HEK293T (cell line): Measurements from ENCODE around the gene TPRA1.
A peak's percentile ranks its signal among the peaks of the same experiment; 100 is the strongest.

Source experiments
- CTCF ChIA-PET: fragments of 350-600 bp; formaldehyde crosslinking; extraction: SDS; loops from one replicate; lab custom pipeline; 2021; ENCODE audit warnings: antibody characterized with exemption, inconsistent platforms; lab: Yijun Ruan, JAX
- POLR2A ChIA-PET: fragments of 350-600 bp; formaldehyde crosslinking; extraction: SDS; loops from one replicate; lab custom pipeline; 2020; ENCODE audit warnings: antibody characterized with exemption, inconsistent platforms; lab: Yijun Ruan, JAX
- DNase-seq: peaks from one replicate; pipeline ENCODE4 v3.0.0; 2012; ENCODE audit warnings: mixed read lengths; ENCODE audit errors: extremely low spot score
- ARNT ChIP-seq: fragments of 450-650 bp; IDR thresholded peaks from 2 replicates; pipeline ENCODE4 v1.6.1; 2017; ENCODE audit warnings: mild to moderate bottlenecking
- BHLHE40 ChIP-seq: fragments of 450-650 bp; IDR thresholded peaks from 2 replicates; pipeline ENCODE4 v1.6.1; 2016; ENCODE audit warnings: mild to moderate bottlenecking, moderate library complexity, borderline replicate concordance
- CTBP1 ChIP-seq: fragments of 450-650 bp; IDR thresholded peaks from 2 replicates; pipeline ENCODE4 v1.6.1; 2016; ENCODE audit warnings: borderline replicate concordance
- ELF4 ChIP-seq: fragments of 450-650 bp; IDR thresholded peaks from 2 replicates; pipeline ENCODE4 v1.6.1; 2017; ENCODE audit warnings: antibody characterized with exemption
- FOXA1 ChIP-seq: fragments of 450-650 bp; IDR thresholded peaks from 2 replicates; pipeline ENCODE4 v1.6.1; 2016; ENCODE audit warnings: mild to moderate bottlenecking
- FOXK2 ChIP-seq: fragments of 450-650 bp; IDR thresholded peaks from 2 replicates; pipeline ENCODE4 v1.6.1; 2016; ENCODE audit warnings: mild to moderate bottlenecking
- FOXM1 ChIP-seq: fragments of 450-650 bp; IDR thresholded peaks from 2 replicates; pipeline ENCODE4 v1.6.1; 2017; ENCODE audit warnings: mild to moderate bottlenecking, borderline replicate concordance
- HDGF ChIP-seq: fragments of 450-650 bp; IDR thresholded peaks from 2 replicates; pipeline ENCODE4 v1.6.1; 2017; ENCODE audit warnings: antibody characterized with exemption, borderline replicate concordance
- L3MBTL2 ChIP-seq: fragments of 450-650 bp; conservative IDR thresholded peaks from 2 replicates; pipeline ENCODE4 v1.6.1; 2016; ENCODE audit warnings: mild to moderate bottlenecking
- LEF1 ChIP-seq: fragments of 450-650 bp; IDR thresholded peaks from 2 replicates; pipeline ENCODE4 v1.6.1; 2017; ENCODE audit warnings: mild to moderate bottlenecking, borderline replicate concordance
- NFRKB ChIP-seq: fragments of 450-650 bp; IDR thresholded peaks from 2 replicates; pipeline ENCODE4 v1.6.1; 2016; ENCODE audit warnings: mild to moderate bottlenecking, moderate library complexity
- SP1 ChIP-seq: fragments of 450-650 bp; IDR thresholded peaks from 2 replicates; pipeline ENCODE4 v1.6.1; 2017
- SUZ12 ChIP-seq: fragments of 450-650 bp; IDR thresholded peaks from 2 replicates; pipeline ENCODE4 v1.6.1; 2016; ENCODE audit warnings: mild to moderate bottlenecking
- TARDBP ChIP-seq: fragments of 450-650 bp; IDR thresholded peaks from 2 replicates; pipeline ENCODE4 v1.6.1; 2016
- ZNF384 ChIP-seq: fragments of 450-650 bp; IDR thresholded peaks from 2 replicates; pipeline ENCODE4 v1.6.1; 2016
- TF ChIP-seq, protein P1 (sequence below): fragments of 450-650 bp; IDR thresholded peaks from 2 replicates; pipeline ENCODE4 v1.6.1; 2016

Gene TPRA1

DNA sequence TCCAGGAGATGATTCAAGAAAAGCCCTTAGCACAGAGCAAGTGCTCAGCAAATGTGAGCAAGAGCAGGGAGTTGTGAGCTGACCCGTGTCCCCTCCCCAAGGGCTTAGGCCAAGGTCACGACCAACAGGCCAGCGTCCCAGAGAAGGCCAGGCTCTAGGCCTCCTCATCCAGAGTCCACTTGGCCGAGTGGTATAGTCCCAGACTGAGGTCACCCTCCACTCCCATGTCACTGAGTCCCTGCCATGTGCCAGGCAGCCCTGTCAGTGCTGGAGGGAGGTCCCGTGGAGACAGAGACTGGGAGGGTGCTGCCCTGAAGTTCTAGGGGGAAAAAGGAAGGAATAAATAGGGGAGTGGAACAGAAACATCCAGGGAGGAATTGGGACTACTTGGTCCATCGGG, 44.0 kb downstream of the TPRA1 start:
- no peak for DNase-seq
- ChIA-PET POLR2A (no interaction called here), CTCF (interaction anchor here (1.1 to 1.9 kb wide), 2 partner anchors 29 to 867 kb away, joined by 3 to 7 read pairs; no protein-coding TSS in a partner anchor)
- TF ChIP-seq NFRKB (no peak), CTBP1 (no peak), SP1 (no peak), FOXM1 (no peak), BHLHE40 (no peak), SUZ12 (no peak), ZNF384 (no peak), LEF1 (no peak), HDGF (no peak), TARDBP (no peak), L3MBTL2 (no peak), ELF4 (no peak), FOXA1 (no peak), FOXK2 (no peak), ARNT (no peak)
- TF ChIP-seq, protein P1, sequence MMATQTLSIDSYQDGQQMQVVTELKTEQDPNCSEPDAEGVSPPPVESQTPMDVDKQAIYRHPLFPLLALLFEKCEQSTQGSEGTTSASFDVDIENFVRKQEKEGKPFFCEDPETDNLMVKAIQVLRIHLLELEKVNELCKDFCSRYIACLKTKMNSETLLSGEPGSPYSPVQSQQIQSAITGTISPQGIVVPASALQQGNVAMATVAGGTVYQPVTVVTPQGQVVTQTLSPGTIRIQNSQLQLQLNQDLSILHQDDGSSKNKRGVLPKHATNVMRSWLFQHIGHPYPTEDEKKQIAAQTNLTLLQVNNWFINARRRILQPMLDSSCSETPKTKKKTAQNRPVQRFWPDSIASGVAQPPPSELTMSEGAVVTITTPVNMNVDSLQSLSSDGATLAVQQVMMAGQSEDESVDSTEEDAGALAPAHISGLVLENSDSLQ, result no peak

DNA sequence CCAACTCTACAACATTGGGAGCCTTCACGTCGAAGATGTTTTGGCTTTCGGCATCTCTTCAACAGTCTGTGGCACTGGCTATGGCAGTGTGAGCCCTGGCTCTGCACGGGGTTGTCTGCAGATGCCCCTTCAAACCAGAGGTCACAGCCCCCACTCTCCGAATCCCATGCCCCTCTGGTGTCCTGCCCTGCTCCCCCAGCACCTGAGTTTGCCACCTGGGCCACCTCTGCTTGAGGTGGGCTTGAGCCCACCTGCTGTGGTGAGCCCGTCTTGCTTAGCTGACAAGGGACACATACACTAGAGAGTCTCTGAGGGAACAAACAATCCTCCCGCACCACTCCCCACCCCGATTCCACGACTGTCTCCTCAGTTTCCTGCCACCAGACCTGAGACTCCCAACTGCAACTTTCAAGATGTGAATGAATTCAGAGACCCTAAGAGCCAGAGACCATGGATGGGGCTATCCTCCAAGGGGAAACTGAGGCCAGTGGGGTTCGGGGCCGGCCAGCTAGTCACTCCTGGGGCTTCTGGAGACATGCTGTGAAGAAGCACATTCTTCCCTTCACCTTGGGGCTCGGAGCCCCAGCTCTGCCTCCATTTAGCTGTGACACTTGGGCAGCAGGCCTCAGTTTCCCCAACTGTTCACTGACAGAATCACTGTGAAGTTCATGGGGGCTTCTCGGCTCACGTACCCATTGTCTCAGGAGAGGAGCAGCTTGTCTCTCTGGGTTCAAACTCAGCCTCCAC, 44.6 kb downstream of the TPRA1 start:
- ChIA-PET POLR2A (no interaction called here), CTCF (interaction anchor here (0.6 to 1.4 kb wide), 3 partner anchors 9 to 866 kb away, joined by 3 to 6 read pairs (median 3); no protein-coding TSS in a partner anchor)
- DNase-seq, result no peak
- TF ChIP-seq FOXA1 (no peak), LEF1 (no peak), ARNT (no peak), L3MBTL2 (no peak), NFRKB (no peak), FOXK2 (no peak), FOXM1 (no peak), SP1 (no peak), ELF4 (no peak), BHLHE40 (no peak), HDGF (no peak), TARDBP (no peak), SUZ12 (no peak), CTBP1 (no peak), ZNF384 (no peak)
- TF ChIP-seq, protein P1, result no peak

DNA sequence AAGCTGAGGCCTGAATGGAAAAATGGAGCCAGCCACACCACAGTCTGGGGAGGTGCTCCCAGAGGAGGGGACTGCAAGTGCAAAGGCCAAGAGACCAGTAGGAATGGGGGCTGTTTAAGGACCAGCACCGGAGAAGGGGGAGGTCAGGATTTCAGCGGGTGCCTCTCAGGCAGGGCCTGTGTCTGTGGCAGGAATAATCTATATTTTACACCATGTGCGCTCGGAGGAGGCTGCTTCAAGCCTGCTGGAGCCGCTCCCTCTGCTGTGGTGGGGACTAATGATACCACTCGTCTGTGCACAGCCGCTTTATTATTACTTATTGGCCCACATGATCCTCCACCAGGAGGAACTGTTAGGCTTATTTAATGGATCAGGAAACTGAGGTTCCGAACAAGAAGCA, 45.3 kb downstream of the TPRA1 start:
- POLR2A ChIA-PET, result no interaction called here
- no peak for DNase-seq
- CTCF ChIA-PET, result interaction anchor here (0.6 to 2.0 kb wide), 4 partner anchors 9 to 865 kb away, joined by 3 to 6 read pairs (median 4); no protein-coding TSS in a partner anchor
- TF ChIP-seq SP1 (no peak), ELF4 (no peak), SUZ12 (no peak), L3MBTL2 (no peak), ARNT (no peak), CTBP1 (no peak), LEF1 (no peak), HDGF (no peak), TARDBP (no peak), FOXK2 (no peak), NFRKB (no peak), FOXA1 (no peak), FOXM1 (no peak), ZNF384 (no peak), BHLHE40 (no peak)
- TF ChIP-seq, protein P1, result no peak

- ChIA-PET CTCF (interaction anchor here (1.4 to 2.0 kb wide), 2 partner anchors 8 to 9 kb away, joined by 5 to 6 read pairs; no protein-coding TSS in a partner anchor), POLR2A (no interaction called here)
- DNase-seq, result no peak
- TF ChIP-seq L3MBTL2, result no peak
- no peak for TF ChIP-seq FOXK2
- TF ChIP-seq SP1, result no peak
- TF ChIP-seq ELF4, result no peak
- TF ChIP-seq SUZ12, result no peak
- no peak for TF ChIP-seq LEF1
- no peak for TF ChIP-seq BHLHE40
- no peak for TF ChIP-seq ZNF384
- no peak for TF ChIP-seq FOXM1
- TF ChIP-seq CTBP1, result no peak
- no peak for TF ChIP-seq TARDBP
- no peak for TF ChIP-seq HDGF
- TF ChIP-seq FOXA1, result no peak
- TF ChIP-seq NFRKB, result no peak
- TF ChIP-seq, protein P1, result no peak
- no peak for TF ChIP-seq ARNT
These were observed 45.7 kb downstream of the TPRA1 start for GRCh38 chr3:127544803-127545201.

DNA sequence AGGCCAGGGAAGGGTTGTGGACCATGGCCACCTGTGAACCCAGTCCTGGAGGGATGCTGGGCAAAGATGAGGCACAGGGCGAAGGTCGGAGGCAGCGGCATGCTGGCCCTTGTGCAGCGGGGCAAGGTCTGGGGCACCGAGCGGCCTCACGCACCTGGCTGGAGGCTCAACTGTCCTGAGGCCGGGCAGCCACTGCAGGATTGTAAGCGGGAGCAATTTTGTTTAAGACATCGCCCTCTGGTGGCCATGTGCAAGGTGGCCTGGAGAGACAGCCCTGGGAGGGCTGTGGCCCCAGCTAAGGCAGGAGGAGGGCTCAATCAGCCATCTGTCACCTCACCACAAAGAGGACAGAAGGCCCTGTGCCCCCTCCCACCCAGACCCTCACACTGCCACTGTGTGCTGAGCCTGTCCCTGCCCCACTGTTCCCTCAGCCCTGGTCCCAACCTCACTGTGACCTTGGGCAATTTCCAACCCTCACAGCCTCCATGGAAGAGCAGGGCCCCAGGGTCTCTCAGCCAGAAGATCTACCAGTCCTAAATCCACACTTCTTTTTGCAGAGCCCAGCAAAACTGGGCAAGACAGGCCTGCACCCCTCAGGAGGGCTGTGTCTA, 46.2 kb downstream of the TPRA1 start:
- ChIA-PET CTCF (interaction anchor here (0.5 to 2.0 kb wide), 3 partner anchors 8 to 10 kb away, joined by 3 to 6 read pairs (median 5); no protein-coding TSS in a partner anchor), POLR2A (no interaction called here)
- peak; percentile 84 for DNase-seq
- no peak for TF ChIP-seq FOXM1
- TF ChIP-seq CTBP1, result no peak
- TF ChIP-seq, protein P1, result no peak
- no peak for TF ChIP-seq SP1
